Breast epithelium (tissue), 3 donors: ENCODE measurements around the gene TANGO6.

Experiments used
- CTCF ChIP-seq, 3 donors: fragments of 450-650 bp; IDR thresholded peaks; one replicate each; pipeline ENCODE4 v1.5.1; 2016 to 2017; ENCODE audit warnings: antibody characterized with exemption in 3 of 3, mild to moderate bottlenecking in 3 of 3, moderate library complexity in 3 of 3
- POLR2A ChIP-seq: fragments of 450-650 bp; IDR thresholded peaks from one replicate; pipeline ENCODE4 v1.6.1; 2016; ENCODE audit warnings: antibody characterized with exemption, mild to moderate bottlenecking, moderate library complexity
- POLR2AphosphoS5 ChIP-seq, 3 donors: sonication (generic); formaldehyde crosslinking; IDR thresholded peaks; one replicate each; pipeline ENCODE4 v1.6.1; 2017; ENCODE audit warnings: antibody characterized with exemption in 3 of 3

- no peak for TF ChIP-seq CTCF (IDR thresholded peaks at IDR 0.05)
- no peak for TF ChIP-seq POLR2AphosphoS5 (IDR thresholded peaks at IDR 0.05)
- no peak for TF ChIP-seq POLR2A
Observed at GRCh38 chr16:69083306-69083941, 240.1 kb downstream of the TANGO6 start.
